Measurements from ENCODE around the gene PROKR1. TPM values are rescaled to one million over a fixed set of nuclear protein-coding genes. Genes with fewer than 3 reads are reported as not detected.

Gene PROKR1
- total RNA-seq, 2 donors from 2014 or later = 2.9 to 4.4 TPM

GRCh38 chr2:68606759-68607158 is 36.6 kb upstream of the PROKR1 start:
- Histone ChIP-seq H3K36me3 (ENCODE audit: control insufficient read depth, insufficient read depth, low read length) (no peaks in the 10 kb centered on the region), H3K27me3 (ENCODE audit: control insufficient read depth, insufficient read depth, low read length, poor library complexity, severe bottlenecking) (no peaks in the 10 kb centered on the region), H3K9me3 (ENCODE audit: control insufficient read depth, low read length) (peaks cover 12% of the 10 kb centered on the region), H3K27ac (ENCODE audit: low read depth, low read length) (no peak overlapping the region), H3K9ac (ENCODE audit: extremely low read depth, low read length, poor library complexity, severe bottlenecking) (no peak overlapping the region), H3K4me1 (ENCODE audit: control insufficient read depth, insufficient read depth, low read length) (no peaks in the 10 kb centered on the region), H3K4me3 (ENCODE audit: low read length) (no peak overlapping the region)
- no peak for TF ChIP-seq CTCF (conservative IDR thresholded peaks at IDR 0.05)
- no peak overlapping the region for H3K27ac Mint-ChIP-seq
- H3K4me3 Mint-ChIP-seq = no peak overlapping the region
- H3K4me1 Mint-ChIP-seq = no peaks in the 10 kb centered on the region
- H3K36me3 Mint-ChIP-seq (ENCODE audit: low read depth) = peaks cover 5% of the 10 kb centered on the region
- no peaks in the 10 kb centered on the region for H3K27me3 Mint-ChIP-seq (ENCODE audit: insufficient read depth)
- no peak for DNase-seq
- H3K9me3 Mint-ChIP-seq = peaks cover 37% of the 10 kb centered on the region
- WGBS, 2 experiments (ENCODE audit: insufficient coverage in 1 of 2, insufficient read length in 1 of 2) = 80 to 82% methylated on average over 3 to 4 of the region's 4 CpGs

DNA sequence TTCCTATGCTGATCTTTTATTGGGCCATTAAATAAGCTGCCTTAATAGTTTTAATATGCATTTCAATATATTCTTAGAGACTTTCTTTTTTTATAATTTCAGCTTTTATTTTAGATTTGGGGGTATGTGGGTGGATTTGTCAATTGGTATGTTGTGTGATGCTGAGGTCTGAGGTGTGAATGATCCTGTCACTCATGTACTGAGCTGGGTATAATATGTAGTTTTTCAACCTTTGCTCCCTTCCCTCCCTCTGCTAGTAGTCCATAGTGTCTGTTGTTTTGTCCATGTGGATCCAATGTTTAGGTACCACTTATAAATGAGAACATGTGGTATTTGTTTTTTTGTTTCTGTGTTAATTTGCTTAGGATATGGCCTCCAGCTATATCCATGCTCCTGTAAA is 35.5 kb upstream of the PROKR1 start:
- Histone ChIP-seq H3K4me1 (ENCODE audit: control insufficient read depth, insufficient read depth, low read length) (no peaks in the 10 kb centered on the region), H3K9me3 (ENCODE audit: control insufficient read depth, low read length) (peaks cover 5% of the 10 kb centered on the region), H3K9ac (ENCODE audit: extremely low read depth, low read length, poor library complexity, severe bottlenecking) (no peak overlapping the region), H3K36me3 (ENCODE audit: control insufficient read depth, insufficient read depth, low read length) (no peaks in the 10 kb centered on the region), H3K27ac (ENCODE audit: low read depth, low read length) (no peak overlapping the region), H3K27me3 (ENCODE audit: control insufficient read depth, insufficient read depth, low read length, poor library complexity, severe bottlenecking) (no peaks in the 10 kb centered on the region), H3K4me3 (ENCODE audit: low read length) (no peak overlapping the region)
- Mint-ChIP-seq H3K27ac (no peak overlapping the region), H3K4me3 (no peak overlapping the region), H3K4me1 (no peaks in the 10 kb centered on the region), H3K9me3 (peaks cover 35% of the 10 kb centered on the region), H3K36me3 (ENCODE audit: low read depth) (peaks cover 5% of the 10 kb centered on the region), H3K27me3 (ENCODE audit: insufficient read depth) (no peaks in the 10 kb centered on the region)
- DNase-seq = no peak
- TF ChIP-seq CTCF (conservative IDR thresholded peaks at IDR 0.05) = no peak

- peaks cover 8% of the 10 kb centered on the region for H3K36me3 Mint-ChIP-seq (ENCODE audit: low read depth)
- Histone ChIP-seq H3K4me1 (ENCODE audit: control insufficient read depth, insufficient read depth, low read length) (no peaks in the 10 kb centered on the region), H3K27me3 (ENCODE audit: control insufficient read depth, insufficient read depth, low read length, poor library complexity, severe bottlenecking) (no peaks in the 10 kb centered on the region), H3K9me3 (ENCODE audit: control insufficient read depth, low read length) (peaks cover 5% of the 10 kb centered on the region), H3K36me3 (ENCODE audit: control insufficient read depth, insufficient read depth, low read length) (no peaks in the 10 kb centered on the region), H3K4me3 (ENCODE audit: low read length) (no peak overlapping the region), H3K9ac (ENCODE audit: extremely low read depth, low read length, poor library complexity, severe bottlenecking) (no peak overlapping the region), H3K27ac (ENCODE audit: low read depth, low read length) (no peak overlapping the region)
- TF ChIP-seq CTCF (conservative IDR thresholded peaks at IDR 0.05) = no peak
- H3K9me3 Mint-ChIP-seq = peaks cover 38% of the 10 kb centered on the region
- no peaks in the 10 kb centered on the region for H3K4me1 Mint-ChIP-seq
- no peak overlapping the region for H3K4me3 Mint-ChIP-seq
- DNase-seq = no peak
- no peak overlapping the region for H3K27ac Mint-ChIP-seq
- no peaks in the 10 kb centered on the region for H3K27me3 Mint-ChIP-seq (ENCODE audit: insufficient read depth)
- 78 to 86% methylated on average over 4 to 5 of the region's 5 CpGs for WGBS, 2 experiments (ENCODE audit: insufficient coverage in 1 of 2, insufficient read length in 1 of 2)
Observed at GRCh38 chr2:68612765-68613519, 30.4 kb upstream of the PROKR1 start.
